Suppressor macrophage (primary cell): ENCODE results near the gene IL17RB.

ENCODE experiments used
- DNase-seq, 4 experiments: peaks; one replicate each; pipeline ENCODE4 v3.0.0-alpha.2; 2020 to 2022

The IL17RB gene

GRCh38 chr3:53812434-53812833, 33.9 kb upstream of the IL17RB start:
- peak in 1 of 4 experiments; percentile 19 for DNase-seq

GRCh38 chr3:53813229-53813628, 33.1 kb upstream of the IL17RB start:
- no peak for DNase-seq

GRCh38 chr3:53813876-53814275, 32.5 kb upstream of the IL17RB start:
- no peak for DNase-seq

- DNase-seq = no peak
Observed at GRCh38 chr3:53815067-53815466, 31.3 kb upstream of the IL17RB start.

GRCh38 chr3:53815651-53816050, 30.7 kb upstream of the IL17RB start:
- no peak for DNase-seq

GRCh38 chr3:53816425-53816824, 29.9 kb upstream of the IL17RB start:
- no peak for DNase-seq

GRCh38 chr3:53817211-53817610, 29.2 kb upstream of the IL17RB start:
- no peak for DNase-seq

- DNase-seq = no peak
Observed at GRCh38 chr3:53817809-53818208, 28.6 kb upstream of the IL17RB start.

- no peak for DNase-seq
Observed at GRCh38 chr3:53818221-53819162, 27.9 kb upstream of the IL17RB start.

GRCh38 chr3:53819163-53819868, 27.1 kb upstream of the IL17RB start:
- DNase-seq = no peak

- no peak for DNase-seq
Observed at GRCh38 chr3:53820084-53820483, 26.3 kb upstream of the IL17RB start.

GRCh38 chr3:53820756-53821580, 25.4 kb upstream of the IL17RB start:
- DNase-seq = no peak

- no peak for DNase-seq
Observed at GRCh38 chr3:53821631-53822121, 24.7 kb upstream of the IL17RB start.

- DNase-seq = no peak
Observed at GRCh38 chr3:53822331-53822741, 24.0 kb upstream of the IL17RB start.

GRCh38 chr3:53823026-53823955, 23.1 kb upstream of the IL17RB start:
- no peak for DNase-seq

GRCh38 chr3:53823956-53824657, 22.3 kb upstream of the IL17RB start:
- DNase-seq = no peak

GRCh38 chr3:53824795-53825194, 21.6 kb upstream of the IL17RB start:
- no peak for DNase-seq

GRCh38 chr3:53826048-53826447, 20.3 kb upstream of the IL17RB start:
- DNase-seq = no peak

GRCh38 chr3:53828581-53828980, 17.8 kb upstream of the IL17RB start:
- peak; percentile 17 to 49 (median 35) for DNase-seq

- no peak for DNase-seq
Observed at GRCh38 chr3:53829605-53830004, 16.8 kb upstream of the IL17RB start.

GRCh38 chr3:53830944-53831343, 15.4 kb upstream of the IL17RB start:
- DNase-seq = no peak
